A673 (cell line): ENCODE data around the gene GAB4.

Experiments used
- EZH2 ChIP-seq: fragments of 200-600 bp; sonication (generic); IDR thresholded peaks from 2 replicates; pipeline ENCODE4 v1.6.1; 2017; ENCODE audit warnings: borderline replicate concordance, low read depth, mild to moderate bottlenecking, mixed read lengths, antibody characterized with exemption, low read length; ENCODE audit not compliant: poor library complexity, severe bottlenecking
- TF ChIP-seq, protein P1 (sequence below): fragments of 300-800, 200-600 bp; sonication (generic); conservative IDR thresholded peaks from 2 replicates; pipeline ENCODE4 v1.5.1; 2017; ENCODE audit warnings: low read depth, mild to moderate bottlenecking, antibody characterized with exemption, low read length, moderate library complexity, mixed read lengths

DNA sequence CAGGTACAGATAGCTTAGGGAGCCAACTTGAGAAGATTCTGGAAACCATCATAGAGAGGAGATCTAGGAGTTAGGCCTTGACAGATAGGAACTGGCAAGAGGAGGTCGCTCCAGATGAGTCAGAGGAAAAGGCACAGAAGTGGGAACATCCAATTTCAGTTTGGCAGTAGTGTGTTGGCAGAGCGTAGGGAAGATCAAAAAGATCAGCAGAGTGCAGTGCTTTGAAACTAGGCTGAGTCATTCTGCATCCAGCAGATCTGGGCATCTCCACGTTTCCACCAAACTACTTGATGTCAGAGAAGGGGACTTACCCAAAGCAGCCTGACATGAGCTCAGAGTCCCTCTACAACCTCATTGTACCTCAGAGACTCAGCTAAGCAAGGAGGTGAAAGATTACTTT, 58.5 kb downstream of the GAB4 start:
- TF ChIP-seq, protein P1, sequence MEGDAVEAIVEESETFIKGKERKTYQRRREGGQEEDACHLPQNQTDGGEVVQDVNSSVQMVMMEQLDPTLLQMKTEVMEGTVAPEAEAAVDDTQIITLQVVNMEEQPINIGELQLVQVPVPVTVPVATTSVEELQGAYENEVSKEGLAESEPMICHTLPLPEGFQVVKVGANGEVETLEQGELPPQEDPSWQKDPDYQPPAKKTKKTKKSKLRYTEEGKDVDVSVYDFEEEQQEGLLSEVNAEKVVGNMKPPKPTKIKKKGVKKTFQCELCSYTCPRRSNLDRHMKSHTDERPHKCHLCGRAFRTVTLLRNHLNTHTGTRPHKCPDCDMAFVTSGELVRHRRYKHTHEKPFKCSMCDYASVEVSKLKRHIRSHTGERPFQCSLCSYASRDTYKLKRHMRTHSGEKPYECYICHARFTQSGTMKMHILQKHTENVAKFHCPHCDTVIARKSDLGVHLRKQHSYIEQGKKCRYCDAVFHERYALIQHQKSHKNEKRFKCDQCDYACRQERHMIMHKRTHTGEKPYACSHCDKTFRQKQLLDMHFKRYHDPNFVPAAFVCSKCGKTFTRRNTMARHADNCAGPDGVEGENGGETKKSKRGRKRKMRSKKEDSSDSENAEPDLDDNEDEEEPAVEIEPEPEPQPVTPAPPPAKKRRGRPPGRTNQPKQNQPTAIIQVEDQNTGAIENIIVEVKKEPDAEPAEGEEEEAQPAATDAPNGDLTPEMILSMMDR: no peak
- no peak for TF ChIP-seq EZH2
